Esophagus muscularis mucosa (tissue), 3 donors: ENCODE data around the gene CLPTM1.

Experiments
- POLR2A ChIP-seq: fragments of 450-650 bp; IDR thresholded peaks from one replicate; pipeline ENCODE4 v1.6.1; 2017; ENCODE audit warnings: antibody characterized with exemption, moderate library complexity, mild to moderate bottlenecking, low read depth
- TF ChIP-seq, protein P1 (sequence below), 3 experiments: fragments of 200-600 bp in 2 of 3; fragments of 450-650 bp in 1 of 3; sonication (generic) in 2 of 3; IDR thresholded peaks; one replicate each; pipeline ENCODE4 v1.5.1; 2017 to 2019; ENCODE audit warnings: antibody characterized with exemption in 3 of 3, mild to moderate bottlenecking in 2 of 3, moderate library complexity in 1 of 3

DNA sequence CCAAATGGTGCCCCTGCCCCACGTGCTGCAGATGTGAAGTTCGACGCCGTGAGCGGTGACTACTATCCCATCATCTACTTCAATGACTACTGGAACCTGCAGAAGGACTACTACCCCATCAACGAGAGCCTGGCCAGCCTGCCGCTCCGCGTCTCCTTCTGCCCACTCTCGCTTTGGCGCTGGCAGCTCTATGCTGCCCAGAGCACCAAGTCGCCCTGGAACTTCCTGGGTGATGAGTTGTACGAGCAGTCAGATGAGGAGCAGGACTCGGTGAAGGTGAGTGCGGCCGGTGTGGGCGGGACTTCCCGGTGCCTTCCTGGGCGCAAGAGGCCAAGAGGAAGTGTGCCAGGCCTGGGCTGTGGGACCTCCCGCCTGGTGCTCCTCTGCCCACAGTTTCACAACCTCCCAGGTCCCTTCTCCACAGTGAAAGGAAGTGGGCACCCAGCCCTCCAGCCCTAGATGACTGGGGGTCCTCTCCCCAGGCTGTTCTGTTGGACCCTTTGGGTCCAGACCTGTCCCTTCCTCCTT lies 32.0 kb downstream of the CLPTM1 start:
- TF ChIP-seq, protein P1, sequence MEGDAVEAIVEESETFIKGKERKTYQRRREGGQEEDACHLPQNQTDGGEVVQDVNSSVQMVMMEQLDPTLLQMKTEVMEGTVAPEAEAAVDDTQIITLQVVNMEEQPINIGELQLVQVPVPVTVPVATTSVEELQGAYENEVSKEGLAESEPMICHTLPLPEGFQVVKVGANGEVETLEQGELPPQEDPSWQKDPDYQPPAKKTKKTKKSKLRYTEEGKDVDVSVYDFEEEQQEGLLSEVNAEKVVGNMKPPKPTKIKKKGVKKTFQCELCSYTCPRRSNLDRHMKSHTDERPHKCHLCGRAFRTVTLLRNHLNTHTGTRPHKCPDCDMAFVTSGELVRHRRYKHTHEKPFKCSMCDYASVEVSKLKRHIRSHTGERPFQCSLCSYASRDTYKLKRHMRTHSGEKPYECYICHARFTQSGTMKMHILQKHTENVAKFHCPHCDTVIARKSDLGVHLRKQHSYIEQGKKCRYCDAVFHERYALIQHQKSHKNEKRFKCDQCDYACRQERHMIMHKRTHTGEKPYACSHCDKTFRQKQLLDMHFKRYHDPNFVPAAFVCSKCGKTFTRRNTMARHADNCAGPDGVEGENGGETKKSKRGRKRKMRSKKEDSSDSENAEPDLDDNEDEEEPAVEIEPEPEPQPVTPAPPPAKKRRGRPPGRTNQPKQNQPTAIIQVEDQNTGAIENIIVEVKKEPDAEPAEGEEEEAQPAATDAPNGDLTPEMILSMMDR (IDR thresholded peaks at IDR 0.05) = no peak
- TF ChIP-seq POLR2A = no peak
